Measurements from ENCODE around the gene RAD23A.
"Not testable (repeated sequence)": the region's sequence is repeated elsewhere in the genome, so short reads cannot be mapped to it uniquely, and the experiment has no call there.

Gene RAD23A

DNA sequence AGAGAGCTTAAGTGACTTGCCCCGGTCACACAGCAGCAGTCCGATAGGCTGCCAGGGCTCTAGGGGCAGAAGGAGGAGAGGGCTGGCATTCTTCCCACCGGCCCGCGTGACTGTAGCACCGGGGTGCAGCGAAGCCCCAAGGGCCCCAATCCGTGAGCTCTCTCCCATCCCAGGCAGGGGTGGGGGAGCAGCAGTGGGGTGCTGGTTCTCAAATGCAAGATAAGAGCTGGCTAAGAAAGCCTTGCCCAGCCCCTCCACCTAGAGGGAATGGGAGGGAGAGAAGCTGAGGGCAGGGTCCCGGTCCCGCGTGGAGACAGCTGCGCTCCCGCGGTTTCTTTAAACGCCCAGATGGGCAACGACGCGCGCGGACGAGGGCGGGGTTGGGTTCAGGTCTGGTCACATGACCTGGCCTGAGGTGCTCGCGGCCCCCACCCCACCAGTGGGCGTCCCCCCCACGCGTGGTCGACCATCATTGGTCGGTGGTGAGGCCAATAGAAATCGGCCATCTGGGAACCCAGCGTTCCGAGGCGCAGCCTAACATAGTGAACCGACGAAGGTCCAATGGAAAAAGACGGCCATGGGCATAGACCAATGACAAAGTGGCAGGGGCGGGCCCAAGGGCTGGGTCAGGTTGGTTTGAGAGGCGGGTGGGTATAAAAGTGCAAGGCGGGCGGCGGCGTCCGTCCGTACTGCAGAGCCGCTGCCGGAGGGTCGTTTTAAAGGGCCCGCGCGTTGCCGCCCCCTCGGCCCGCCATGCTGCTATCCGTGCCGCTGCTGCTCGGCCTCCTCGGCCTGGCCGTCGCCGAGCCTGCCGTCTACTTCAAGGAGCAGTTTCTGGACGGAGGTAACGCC lies 7.5 kb upstream of the RAD23A start, which contains the start of gene CALR:
CALR (plus strand) TSS at position 683 of the 852 bp plus-strand sequence; CDS start at position 754, 71 bp downstream.
- DNase-seq (ENCODE audit: low read depth in 3 of 3): peak; percentile 97 to 99 (median 98)

DNA sequence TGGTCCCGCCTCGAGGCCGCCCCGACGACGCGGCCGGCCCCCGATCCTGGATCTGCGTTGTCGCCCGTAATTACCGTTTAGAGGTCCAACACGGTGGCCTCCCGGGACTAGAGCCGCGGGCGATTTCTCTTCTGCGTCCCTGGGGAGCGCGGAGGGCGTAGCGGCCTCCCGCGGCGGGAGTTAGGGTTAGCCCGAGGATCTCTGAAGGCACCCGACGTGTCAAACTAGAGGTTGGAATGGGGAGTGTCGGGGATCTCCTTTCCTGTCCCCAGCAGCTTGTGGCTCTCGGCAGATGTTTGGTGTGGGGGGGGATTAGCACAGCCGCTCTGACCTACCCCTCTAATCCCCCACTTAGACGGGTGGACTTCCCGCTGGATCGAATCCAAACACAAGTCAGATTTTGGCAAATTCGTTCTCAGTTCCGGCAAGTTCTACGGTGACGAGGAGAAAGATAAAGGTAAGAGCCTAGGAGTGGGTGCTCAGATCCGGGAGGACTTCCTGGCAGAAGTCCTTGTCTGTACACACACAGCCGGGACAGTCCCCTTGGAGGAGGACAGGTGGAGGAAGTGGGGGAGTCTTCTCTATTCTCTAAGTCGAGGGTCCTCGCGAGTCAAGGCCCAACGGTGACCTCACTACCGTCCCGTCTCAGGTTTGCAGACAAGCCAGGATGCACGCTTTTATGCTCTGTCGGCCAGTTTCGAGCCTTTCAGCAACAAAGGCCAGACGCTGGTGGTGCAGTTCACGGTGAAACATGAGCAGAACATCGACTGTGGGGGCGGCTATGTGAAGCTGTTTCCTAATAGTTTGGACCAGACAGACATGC lies 6.7 kb upstream of the RAD23A start:
- peak in 1 of 3 experiments; percentile 26 for DNase-seq (ENCODE audit: low read depth in 3 of 3)

DNA sequence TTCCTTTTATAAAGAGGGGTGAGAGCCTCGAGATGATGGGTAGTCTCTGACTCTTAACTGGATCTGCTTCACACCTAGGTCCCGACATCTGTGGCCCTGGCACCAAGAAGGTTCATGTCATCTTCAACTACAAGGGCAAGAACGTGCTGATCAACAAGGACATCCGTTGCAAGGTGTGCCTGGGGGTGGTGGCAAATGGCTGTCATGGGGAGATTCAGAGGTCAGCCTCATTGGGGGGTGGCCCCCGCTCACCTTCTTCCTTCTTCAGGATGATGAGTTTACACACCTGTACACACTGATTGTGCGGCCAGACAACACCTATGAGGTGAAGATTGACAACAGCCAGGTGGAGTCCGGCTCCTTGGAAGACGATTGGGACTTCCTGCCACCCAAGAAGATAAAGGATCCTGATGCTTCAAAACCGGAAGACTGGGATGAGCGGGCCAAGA lies 5.7 kb upstream of the RAD23A start:
- no peak for DNase-seq (ENCODE audit: low read depth in 3 of 3)

DNA sequence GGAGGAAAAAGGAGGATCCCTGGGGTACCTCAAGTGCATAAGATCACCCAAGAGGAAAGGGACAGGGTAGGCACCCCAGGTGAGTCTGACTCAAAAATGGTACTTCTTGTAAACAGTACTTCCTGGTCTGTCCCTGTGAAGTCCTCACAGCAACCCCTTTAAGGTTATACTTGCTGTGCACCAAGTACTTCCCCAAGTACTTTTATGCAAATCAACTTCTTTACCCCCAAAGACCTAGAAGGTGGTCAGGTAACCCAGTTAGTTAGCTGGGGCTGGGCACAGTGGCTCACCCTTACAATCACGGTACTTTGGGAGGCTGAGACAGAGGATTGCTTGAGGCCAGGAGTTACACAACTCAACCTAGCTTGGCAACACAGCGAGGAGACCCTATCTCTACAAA lies 4.8 kb upstream of the RAD23A start:
- no peak for DNase-seq (ENCODE audit: low read depth in 3 of 3)

DNA sequence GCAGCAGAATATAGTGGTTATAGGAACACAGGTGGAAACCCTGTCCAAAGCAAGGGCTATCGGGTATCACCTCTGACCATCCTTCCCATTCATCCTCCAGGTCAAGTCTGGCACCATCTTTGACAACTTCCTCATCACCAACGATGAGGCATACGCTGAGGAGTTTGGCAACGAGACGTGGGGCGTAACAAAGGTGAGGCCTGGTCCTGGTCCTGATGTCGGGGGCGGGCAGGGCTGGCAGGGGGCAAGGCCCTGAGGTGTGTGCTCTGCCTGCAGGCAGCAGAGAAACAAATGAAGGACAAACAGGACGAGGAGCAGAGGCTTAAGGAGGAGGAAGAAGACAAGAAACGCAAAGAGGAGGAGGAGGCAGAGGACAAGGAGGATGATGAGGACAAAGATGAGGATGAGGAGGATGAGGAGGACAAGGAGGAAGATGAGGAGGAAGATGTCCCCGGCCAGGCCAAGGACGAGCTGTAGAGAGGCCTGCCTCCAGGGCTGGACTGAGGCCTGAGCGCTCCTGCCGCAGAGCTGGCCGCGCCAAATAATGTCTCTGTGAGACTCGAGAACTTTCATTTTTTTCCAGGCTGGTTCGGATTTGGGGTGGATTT lies 2.1 kb upstream of the RAD23A start:
- no peak for DNase-seq (ENCODE audit: low read depth in 3 of 3)

DNA sequence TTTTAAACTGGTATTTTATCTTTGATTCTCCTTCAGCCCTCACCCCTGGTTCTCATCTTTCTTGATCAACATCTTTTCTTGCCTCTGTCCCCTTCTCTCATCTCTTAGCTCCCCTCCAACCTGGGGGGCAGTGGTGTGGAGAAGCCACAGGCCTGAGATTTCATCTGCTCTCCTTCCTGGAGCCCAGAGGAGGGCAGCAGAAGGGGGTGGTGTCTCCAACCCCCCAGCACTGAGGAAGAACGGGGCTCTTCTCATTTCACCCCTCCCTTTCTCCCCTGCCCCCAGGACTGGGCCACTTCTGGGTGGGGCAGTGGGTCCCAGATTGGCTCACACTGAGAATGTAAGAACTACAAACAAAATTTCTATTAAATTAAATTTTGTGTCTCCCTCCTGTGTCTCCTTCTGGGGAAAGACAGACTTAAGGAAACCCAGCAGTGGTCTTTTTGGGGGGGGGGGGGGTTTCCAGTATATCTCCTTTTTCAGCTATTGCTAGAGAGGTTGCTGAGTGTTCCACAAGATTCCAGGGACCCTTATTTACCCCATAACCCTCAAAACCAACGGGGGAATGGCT lies 1.5 kb upstream of the RAD23A start:
- no peak for DNase-seq (ENCODE audit: low read depth in 3 of 3)

DNA sequence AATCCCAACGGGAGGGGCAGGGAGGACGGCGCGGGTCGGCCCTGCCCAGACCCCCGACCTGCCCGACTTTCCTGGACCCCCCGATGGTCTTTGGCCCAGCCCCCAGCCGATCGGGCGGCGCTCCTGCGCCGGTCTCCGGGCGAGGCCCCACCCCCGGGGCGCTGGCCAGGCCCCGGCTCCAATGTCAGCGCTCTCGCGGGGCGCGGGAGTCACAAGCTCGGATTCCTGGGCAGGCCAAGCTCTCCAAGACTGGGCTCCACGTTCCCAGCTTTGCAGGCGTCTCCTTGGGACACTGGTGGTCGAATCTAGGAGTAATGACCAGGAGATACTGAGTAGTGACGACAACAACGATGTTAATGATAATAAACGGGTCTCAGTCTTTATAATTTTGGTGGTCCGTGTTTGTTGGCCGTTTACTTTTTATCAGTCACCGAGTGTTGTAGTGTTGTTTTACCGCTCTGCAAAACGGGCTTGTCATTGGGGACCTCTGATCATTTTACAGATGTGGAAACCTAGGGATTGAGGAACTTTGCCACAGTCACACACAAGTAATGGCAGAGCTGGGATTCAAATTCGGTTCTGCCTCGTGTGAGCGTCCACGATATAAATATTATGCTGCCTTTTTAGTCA lies 545 bp downstream of the RAD23A start:
- peak in 1 of 3 experiments; percentile 38 for DNase-seq (ENCODE audit: low read depth in 3 of 3)

DNA sequence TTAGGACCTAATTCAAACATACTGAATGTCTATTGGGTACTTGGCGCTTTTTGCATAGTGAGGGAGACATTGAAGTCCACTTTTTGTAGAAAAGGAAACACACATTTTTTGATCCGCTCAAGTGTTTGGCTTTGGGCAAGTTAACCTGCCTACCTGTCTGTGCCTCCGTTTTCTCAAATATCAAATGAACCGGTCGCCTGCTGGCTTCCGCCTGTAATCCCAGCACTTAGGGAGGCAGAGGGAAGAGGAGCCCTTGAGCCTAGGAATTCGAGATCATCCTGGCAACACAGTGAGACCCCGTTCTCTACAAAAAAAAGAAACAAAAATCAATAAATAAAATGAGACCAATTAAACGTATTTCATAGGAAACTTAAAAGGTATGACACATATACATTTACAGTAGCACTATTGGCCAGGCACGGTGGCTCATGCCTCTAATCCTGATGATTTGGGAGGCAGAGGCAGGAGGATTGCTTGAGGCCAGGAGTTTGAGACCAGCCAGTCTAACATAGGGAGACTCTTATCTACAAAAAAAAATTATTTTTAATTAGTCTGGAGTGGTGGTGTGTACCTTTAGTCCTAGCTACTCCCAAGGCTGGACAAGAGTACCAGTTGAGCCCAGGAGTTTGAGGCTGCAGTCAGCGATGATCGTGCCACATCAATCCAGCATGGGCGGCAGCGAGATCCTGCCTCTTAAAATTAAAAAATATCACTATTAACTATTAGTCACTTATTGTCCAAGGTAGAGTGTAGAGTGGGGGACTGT lies 1.3 kb downstream of the RAD23A start:
- no peak for DNase-seq (ENCODE audit: low read depth in 3 of 3)

DNA sequence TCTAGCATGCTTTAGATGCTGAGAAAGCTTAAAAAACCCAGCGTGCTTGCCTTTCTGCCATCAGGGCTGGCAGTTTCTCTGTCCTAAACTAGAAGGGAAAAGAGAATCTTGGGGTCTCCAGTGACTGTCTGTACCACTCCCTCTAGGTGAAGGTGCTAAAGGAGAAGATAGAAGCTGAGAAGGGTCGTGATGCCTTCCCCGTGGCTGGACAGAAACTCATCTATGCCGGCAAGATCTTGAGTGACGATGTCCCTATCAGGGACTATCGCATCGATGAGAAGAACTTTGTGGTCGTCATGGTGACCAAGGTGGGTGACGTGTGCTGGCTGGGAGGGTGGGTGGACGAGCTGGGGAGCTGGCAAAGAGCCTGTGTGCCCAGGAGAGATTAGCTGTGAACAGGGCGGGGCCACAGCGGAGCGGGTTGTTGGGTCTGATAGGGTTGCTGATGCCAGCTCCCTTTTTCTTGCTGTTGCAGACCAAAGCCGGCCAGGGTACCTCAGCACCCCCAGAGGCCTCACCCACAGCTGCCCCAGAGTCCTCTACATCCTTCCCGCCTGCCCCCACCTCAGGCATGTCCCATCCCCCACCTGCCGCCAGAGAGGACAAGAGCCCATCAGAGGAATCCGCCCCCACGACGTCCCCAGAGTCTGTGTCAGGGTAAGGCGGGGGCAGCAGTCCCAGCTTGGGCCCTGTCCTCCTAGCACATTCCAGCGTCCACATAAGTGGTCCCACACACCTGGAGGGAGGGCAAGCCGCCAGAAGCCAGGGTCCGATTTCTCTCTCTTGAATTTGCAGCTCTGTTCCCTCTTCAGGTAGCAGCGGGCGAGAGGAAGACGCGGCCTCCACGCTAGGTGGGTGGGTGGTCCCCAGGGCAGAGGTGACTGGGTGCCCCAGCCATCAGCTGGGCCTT lies 2.3 kb downstream of the RAD23A start:
- DNase-seq (ENCODE audit: low read depth in 3 of 3): no peak

DNA sequence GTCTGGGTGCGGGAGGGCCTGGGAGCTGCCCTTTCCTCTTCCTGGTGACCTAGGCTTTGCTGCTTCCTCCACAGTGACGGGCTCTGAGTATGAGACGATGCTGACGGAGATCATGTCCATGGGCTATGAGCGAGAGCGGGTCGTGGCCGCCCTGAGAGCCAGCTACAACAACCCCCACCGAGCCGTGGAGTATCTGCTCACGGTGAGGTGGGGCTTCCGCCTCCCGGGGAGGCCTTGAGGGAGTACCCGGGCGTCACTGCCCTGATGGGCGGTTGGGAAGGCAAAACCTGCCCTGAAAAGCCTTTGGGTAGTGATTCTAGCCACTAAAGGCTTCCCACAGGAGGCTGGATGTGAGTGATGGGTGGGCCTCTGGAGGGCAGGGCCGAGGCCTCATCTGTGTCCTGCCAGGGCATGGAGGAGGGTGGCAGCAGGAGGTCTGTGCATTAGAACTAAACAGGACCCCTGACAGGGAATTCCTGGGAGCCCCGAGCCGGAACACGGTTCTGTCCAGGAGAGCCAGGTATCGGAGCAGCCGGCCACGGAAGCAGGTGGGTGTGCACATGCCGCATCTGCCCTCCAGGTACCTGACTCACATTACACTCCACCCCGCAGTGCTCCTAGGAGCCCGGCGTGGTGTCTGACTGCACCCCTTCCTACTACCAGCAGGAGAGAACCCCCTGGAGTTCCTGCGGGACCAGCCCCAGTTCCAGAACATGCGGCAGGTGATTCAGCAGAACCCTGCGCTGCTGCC lies 3.1 kb downstream of the RAD23A start:
- no peak for DNase-seq (ENCODE audit: low read depth in 3 of 3)

DNA sequence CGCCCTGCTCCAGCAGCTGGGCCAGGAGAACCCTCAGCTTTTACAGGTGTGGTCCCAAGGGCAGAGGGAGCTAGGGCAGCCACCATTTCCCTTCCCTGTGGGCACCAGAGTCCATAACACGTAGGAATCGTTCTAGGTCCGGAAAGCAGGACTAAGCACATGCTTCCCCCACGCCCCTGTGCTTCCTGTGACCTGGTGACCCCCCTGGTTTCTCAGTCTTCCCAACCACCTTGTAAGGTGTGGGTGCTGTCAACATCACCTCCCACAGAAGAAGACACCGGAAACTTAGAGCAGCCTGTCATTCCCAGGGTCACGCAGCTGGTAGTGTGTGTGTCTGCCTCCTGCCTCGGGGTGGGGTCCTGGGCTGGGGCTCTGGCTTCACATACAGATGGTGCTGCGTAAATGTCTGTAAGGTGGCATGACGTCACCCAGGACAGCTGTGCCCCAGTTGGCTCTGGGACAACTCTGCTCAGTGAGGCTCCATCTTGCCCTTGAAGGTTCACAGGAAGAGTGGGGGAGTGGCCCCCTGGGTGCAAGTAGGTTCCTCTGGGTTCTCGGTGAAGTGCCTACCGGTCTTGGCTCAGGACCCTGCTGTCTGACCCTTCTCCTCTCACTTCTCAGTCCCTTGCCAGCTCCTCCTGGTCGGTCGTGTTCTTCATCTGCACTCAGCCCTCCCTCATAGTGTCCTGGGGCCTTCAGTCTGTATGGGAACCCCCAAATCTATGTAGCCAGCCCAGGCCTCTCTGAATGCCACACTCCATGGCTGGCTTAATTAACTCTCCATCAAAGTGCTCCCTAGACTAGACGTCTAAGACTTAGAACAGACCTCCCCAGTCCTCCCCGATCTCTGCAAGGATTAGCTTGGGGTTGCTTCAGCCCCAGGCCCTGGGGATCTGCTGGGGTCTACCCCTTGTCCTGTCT lies 4.0 kb downstream of the RAD23A start:
- no peak for DNase-seq (ENCODE audit: low read depth in 3 of 3)

DNA sequence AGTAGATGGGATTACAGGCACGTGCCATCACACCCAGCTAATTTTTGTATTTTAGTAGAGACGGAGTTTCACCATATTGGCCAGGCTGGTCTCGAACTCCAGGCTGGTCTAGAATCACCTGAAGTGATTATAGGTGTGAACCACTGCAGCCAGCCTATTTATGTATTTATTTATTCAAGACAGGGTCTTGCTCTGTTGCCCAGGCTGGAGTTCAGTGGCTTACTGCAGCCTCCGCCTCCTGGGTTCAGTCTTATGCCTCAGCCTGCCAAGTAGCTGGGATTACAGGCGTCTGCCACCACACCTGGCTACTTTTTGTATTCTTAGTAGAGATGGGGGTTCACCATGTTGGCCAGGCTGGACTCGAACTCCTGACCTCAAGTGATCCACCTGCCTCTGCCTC lies 6.4 kb downstream of the RAD23A start:
- DNase-seq (ENCODE audit: low read depth in 3 of 3): not testable (repeated sequence)

DNA sequence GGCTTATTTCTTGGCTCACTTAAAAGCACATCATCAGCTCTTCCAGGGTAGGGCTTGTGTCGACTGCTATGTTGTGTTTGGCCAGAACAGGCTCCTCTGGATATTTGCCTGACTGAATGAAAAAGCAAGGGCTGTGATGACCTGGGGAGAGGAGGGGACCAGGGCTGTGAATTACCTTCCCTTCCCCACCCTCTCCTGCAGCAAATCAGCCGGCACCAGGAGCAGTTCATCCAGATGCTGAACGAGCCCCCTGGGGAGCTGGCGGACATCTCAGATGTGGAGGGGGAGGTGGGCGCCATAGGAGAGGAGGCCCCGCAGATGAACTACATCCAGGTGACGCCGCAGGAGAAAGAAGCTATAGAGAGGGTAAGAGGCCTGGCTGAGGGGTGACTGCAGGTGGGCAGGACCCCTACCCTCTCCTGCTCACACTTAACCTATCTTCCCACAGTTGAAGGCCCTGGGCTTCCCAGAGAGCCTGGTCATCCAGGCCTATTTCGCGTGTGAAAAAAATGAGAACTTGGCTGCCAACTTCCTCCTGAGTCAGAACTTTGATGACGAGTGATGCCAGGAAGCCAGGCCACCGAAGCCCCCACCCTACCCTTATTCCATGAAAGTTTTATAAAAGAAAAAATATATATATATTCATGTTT lies 7.0 kb downstream of the RAD23A start:
- DNase-seq (ENCODE audit: low read depth in 3 of 3): no peak

DNA sequence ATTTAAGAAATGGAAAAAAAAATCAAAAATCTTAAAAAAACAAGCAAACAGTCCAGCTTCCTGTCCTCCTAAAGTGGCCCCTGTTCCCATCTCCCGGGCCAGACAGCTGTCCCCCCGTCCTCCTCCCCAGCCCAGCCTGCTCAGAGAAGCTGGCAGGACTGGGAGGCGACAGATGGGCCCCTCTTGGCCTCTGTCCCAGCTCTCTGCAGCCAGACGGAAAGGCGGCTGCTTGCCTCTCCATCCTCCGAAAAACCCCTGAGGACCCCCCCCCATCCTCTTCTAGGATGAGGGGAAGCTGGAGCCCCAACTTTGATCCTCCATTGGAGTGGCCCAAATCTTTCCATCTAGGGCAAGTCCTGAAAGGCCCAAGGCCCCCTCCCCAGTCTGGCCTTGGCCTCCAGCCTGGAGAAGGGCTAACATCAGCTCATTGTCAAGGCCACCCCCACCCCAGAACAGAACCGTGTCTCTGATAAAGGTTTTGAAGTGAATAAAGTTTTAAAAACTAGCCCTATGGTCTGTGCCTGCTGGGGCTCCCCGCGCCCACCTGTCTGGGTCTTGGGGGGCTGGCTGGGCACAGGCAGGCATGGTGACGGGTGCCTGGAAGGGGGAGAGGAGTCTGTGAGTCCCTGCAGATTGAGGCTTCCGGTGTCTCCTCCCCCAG lies 7.6 kb downstream of the RAD23A start:
- no peak for DNase-seq (ENCODE audit: low read depth in 3 of 3)

DNA sequence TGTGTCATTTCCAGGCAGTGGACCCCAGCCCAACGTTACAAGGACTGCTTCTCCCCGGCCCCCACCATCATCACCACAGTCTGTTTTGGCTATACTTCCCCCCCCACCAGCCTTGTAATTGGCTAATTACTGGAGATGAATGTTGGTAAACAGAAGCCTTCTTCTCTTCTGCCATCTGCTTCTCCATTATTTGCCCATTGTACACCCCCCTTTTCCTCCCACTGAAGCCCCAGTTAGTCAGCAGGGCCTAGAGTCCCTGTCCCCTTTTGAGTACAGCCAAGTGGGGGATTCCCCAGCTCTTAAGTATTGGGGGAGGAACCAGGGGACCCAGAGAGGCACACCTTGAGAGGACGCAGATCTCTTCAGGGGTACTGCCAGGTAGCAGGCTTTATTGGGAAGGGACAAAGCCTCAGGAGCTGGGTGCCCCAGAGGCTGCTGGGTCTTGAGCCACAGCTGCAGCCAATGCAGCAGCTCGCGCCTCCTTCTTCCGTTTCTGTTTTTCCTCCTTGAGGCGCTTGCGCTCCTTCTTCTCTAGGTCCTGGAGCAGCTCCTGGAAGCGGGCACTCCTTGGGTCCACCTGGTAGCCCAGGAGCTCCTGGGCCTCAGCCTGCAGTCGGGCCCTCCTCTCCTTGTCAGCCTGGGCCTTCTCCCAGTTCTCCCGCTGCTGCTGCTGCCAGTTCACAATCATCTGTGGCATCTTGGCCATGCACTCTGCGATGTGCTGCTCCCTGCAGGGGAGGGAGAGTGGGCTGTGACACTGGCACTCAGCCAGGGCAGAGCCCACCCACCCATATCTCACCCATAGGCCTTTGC lies 8.3 kb downstream of the RAD23A start:
- DNase-seq (ENCODE audit: low read depth in 3 of 3): no peak

DNA sequence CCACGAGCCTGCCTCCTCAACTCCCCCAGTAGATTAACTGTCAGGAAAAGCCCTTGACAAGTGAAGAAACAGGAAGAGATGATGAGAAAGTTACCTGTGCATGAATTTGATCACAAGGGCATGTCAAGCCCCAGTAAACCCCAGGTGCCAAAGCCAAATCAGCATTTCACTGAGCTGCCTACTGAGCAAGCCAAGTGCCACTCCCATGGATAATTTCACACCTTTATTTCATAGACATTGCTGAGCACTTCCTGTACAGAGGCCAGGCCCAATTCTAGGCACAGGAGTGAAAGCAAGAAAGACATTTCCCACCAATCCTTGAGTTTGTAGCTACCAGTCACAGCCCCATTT lies 8.9 kb downstream of the RAD23A start:
- no peak for DNase-seq (ENCODE audit: low read depth in 3 of 3)
